WTC11 (cell line): ENCODE measurements around the gene FALEC.

ENCODE experiments used
- ETV6 ChIP-seq: sonication (generic); formaldehyde crosslinking; IDR thresholded peaks from 2 replicates; pipeline ENCODE4 v1.8.1; 2022; ENCODE audit warnings: mild to moderate bottlenecking, missing genetic modification reagents
- GABPB1 ChIP-seq: sonication (generic); formaldehyde crosslinking; IDR thresholded peaks from 2 replicates; pipeline ENCODE4 v1.8.1; 2023; ENCODE audit warnings: mild to moderate bottlenecking, missing genetic modification reagents
- NR2C2 ChIP-seq: sonication (generic); formaldehyde crosslinking; IDR thresholded peaks from 2 replicates; pipeline ENCODE4 v1.8.0; 2022; ENCODE audit warnings: mild to moderate bottlenecking, missing genetic modification reagents
- PRDM15 ChIP-seq: sonication (generic); formaldehyde crosslinking; IDR thresholded peaks from 2 replicates; pipeline ENCODE4 v1.8.0; 2022; ENCODE audit warnings: missing genetic modification reagents
- TF ChIP-seq, protein P1 (sequence below): sonication (generic); formaldehyde crosslinking; IDR thresholded peaks from 2 replicates; pipeline ENCODE4 v1.8.1; 2023; ENCODE audit warnings: mild to moderate bottlenecking, missing genetic modification reagents

DNA sequence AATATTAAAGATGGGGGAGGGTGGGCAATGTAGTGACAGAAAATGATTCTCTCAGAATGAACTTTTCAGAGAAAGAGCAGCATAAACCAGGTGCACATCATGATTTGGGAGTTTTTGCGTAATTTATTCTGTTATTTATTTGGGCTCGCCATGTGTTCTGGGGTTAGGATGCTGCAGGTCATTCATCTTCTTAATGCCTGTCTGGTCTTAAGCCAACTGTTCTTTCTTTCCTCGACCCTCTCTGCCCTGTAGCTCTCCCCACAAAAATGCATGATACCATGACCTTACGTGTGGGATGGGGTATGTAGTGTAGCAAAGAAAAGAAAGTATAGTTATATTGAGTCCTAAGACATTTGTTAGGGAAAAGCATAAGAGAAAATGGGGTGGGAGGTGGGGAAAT, 40.7 kb upstream of the FALEC start:
- TF ChIP-seq PRDM15 (CRISPR knock-in tag) (no peak), ETV6 (CRISPR knock-in tag) (no peak), NR2C2 (no peak), GABPB1 (CRISPR knock-in tag) (no peak)
- TF ChIP-seq, protein P1, sequence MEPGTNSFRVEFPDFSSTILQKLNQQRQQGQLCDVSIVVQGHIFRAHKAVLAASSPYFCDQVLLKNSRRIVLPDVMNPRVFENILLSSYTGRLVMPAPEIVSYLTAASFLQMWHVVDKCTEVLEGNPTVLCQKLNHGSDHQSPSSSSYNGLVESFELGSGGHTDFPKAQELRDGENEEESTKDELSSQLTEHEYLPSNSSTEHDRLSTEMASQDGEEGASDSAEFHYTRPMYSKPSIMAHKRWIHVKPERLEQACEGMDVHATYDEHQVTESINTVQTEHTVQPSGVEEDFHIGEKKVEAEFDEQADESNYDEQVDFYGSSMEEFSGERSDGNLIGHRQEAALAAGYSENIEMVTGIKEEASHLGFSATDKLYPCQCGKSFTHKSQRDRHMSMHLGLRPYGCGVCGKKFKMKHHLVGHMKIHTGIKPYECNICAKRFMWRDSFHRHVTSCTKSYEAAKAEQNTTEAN = no peak
